GM04504 (cell line): Measurements from ENCODE around the gene TMEM126A.
A peak's percentile ranks its signal among the peaks of the same experiment; 100 is the strongest.
"Not testable (repeated sequence)": the region's sequence is repeated elsewhere in the genome, so short reads cannot be mapped to it uniquely, and the experiment has no call there.

ENCODE experiments used
- DNase-seq: peaks from one replicate; pipeline ENCODE4 v3.0.0-alpha.2; 2012; ENCODE audit warnings: low read depth

Gene TMEM126A

DNA sequence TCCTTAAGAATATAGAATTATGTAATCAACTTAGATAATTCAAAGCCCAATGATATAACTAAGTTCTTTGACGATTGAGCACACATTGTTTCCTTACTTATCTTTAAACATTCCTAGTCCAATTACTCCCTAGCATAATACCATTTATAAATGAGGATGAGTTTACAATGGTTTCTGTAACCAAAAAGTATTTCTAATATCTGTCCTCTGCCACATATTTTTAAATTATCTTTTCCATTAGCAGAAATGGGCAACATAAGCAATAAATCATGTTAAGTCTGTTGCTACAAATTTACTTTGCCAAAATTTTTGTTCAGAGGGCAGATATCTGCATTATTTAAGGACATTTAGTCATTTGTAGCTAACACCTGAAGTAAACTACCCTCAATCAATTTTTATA, 10.4 kb downstream of the TMEM126A start:
- DNase-seq, result no peak

DNA sequence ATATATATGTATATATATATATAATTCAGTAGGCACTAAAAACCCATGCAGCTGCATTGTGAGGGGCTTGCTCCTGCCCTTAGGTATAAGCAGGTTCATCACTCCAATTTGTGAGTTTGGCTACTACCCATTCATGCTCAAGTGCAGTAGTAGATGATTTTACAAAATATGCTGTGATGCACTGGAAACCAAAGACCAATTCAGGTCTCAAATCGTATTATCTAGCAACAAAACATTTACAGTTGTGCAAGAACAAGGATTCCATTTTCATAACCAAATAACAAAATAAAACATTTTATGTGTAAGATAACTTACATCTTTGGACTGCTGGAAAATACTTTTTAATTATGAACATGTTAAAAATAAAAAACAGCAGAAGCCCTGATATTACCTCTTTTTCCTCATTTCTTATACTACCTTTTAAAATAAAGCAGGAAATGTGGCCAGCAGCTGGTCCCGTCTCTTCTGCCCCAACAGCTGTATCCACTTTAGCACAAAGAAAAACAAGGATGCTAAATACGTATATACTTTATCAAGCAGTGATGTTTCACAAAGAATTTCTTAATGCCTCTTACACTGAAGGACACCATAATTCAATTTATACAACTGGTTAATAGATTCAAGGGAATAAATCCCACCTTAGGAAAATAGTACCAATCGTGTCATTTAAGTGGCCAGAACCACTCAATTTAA, 14.4 kb downstream of the TMEM126A start:
- DNase-seq, result no peak

DNA sequence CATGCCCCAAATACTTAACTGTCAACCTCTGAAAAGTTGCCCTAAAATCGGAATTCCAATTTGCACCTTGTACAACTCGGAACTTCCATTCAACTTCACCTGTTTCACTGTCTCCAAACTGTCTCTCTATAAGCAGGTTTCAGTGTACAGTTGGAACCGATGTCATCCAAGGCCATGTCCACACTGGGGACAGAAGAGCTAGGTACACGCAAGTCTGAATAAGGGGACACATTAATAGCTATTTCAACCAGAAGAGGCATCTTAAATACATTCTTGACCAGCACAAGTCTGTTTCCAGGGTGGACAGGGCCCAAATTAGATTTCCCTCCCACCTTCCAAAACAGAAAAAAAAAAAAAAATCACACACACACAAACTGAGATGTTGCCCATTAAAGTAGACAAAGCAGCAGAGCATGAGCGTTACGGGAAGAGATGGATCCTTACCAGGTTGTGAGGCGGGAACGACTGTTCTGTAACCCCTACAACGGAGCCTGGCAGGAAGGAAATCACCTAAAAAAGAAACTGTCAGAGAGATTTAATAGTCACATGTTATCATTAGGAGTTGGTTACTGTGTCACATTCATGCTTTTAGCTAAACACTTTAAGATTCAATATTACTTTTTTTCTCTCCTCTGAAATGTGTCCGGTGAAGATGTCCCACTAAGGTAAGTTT, 15.4 kb downstream of the TMEM126A start:
- DNase-seq, result no peak

DNA sequence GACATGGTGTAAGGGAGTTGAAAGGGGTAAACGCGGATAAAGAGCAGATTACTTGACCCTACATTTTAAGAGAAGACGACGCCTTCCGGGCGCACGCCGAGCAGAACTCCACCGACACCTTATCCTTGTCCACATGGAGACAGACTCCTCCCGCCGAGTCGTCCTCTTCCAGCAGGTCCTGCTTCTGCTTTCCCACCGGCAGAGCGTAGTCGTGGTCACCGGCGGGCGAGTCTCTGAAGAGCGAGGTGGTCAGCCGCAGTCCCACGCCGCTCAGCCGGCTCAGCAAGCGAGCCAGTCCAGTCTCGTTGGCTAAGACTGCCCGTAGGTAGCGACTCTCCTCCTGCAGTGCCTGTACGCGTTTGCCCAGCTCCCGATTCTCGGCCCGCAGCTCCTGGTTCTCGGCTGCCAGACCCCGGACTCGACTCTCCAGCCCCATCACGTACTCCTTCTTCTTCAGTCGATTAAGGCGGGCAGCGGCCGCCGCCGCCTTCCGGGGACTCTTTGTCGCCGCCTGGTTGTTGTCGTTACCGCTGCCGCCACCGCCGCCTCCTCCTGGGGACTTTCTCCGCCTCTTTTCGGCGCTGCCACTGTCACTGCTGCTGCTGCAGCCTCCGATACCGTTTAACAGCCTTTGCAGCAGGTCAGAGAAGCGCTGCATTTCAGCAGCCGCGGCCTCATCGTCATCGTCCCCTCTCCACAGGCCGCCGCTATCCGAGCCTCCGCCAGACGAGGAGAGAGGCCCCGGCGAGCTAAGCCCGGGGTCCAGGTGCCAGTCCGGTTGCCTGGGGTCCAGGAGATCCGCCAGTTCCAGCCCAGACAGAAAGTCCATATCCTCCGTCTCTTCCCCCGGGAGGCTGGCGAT, 16.2 kb downstream of the TMEM126A start:
- DNase-seq, result no peak

DNA sequence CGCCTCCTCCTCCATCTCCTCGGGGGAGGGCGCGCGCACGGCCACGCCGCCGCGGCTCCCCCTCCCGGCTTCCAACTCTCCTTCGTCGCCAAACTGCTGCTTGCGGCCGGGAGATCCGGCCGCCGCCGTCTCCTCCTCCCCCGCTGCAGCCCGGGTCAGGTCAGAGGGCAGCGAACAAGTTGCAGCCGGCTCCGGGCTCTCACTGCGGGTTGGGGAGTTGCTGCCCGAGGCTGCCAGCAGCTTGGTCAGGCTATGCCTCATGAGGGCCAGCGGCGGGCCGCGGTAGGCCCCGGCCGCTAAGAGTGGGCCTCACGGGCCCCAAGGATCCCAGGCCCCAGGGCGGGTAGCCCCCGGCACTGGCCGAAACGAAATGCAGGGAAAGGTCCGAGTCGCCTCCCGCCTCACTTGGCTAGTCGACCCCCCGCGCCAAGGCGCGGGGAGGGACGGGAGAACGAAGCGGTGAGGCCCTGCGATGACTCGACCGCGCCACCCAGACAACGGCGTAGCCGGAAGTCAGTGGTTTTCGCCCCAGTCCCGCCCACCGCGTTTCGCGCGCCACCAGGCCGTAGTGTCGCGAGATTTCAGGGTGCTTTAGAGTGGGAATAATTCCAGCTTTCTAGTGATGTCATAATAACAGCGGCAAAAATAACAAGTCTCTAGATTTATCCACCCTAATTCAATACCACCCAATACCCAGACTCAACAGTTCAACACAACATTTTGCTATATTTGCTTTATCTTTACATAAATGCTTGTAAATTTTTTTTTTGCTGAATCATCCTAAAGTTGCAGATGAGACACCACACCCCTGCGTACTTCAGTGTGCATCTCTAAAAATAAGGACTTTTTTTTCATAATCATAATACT, 17.1 kb downstream of the TMEM126A start, which contains the start of gene CREBZF:
Gene CREBZF, minus strand, starts transcription at position 515 of the 867 bp plus-strand sequence. Its CDS starts 254 bp downstream, at position 261.
- peak; percentile 86 for DNase-seq

DNA sequence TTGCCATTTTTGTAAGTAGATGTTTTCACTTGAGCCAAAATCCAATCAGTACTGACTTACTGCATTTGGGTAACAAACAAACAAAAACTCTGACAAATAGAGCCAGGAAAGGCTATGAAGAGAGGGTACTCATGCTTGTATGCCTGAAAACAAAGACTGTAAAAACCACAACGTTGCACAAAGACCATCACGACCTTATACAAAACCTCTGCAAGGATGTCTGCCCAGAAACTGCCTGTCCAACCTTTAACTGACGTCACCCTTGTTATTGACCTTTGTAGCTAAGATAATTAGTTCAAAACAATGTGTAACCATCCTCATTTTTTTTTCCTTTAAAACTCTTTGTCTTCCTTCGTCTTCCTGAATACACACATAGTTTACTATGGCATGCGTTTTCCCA, 18.0 kb downstream of the TMEM126A start:
- DNase-seq, result no peak

DNA sequence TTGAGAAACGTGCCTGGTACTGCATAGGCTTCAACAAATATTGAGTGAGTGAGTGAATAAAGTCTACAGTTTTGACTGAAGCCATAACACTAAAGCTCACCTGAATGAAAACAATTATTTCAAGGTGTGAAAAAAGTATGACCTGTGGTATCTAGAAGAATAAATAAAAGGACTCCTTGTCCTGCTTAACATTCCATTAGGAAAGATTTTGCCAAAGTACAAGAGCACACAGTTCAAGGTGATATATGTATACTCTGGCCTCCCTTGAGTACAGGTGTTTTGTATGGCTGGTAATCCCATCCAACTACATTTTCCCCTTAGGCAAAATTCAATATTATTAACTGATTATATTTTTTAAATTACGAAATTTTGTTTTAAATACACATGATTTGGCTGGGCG, 18.9 kb downstream of the TMEM126A start:
- no peak for DNase-seq

DNA sequence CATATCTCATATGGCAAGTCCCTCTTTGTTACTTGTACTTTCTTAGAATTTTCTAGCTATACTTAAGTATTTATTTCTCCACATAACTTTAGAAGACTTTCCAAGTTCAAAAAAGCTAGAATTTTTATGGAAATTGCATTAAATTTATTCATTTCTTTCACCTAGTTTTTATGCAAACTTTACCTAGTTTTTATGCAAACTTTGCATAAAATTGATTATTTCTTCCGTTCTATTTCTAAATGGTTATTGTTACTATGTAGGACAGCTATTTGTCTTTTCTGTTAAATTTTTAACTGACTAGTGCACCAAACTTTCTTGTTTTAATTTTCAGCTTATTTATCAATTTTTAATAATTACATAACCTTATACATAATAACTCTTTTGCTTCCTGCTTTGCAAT, 20.4 kb downstream of the TMEM126A start:
- no peak for DNase-seq

DNA sequence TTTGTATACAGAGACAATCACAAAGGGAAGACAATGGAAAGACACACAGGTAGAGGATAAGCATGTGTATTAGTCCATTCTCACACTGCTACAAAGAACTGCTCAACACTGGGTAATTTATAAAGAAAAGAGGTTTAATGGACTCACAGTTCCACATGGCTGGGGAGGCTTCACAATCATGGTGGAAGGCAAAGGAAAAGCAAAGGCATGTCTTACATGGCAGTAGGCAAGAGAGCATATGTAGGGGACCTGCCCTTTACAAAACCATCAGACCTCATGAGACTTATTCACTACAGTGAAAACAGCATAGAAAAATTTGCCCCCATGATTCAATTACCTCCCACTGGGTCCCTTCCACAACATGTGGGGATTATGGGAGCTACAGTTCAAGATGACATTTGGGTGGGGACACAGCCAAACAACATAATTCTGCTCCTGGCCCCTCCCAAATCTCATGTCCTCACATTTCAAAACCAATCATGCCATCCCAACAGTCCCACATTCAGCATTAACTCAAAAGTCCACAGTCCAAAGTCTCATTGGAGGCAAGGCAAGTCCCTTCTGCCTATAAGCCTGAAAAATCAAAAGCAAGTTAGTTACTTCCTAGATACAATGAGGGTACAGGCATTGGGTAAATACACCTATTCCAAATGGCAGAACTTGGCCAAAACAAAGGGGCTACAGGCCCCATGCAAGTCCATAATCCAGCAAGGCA, 23.3 kb downstream of the TMEM126A start:
- not testable (repeated sequence) for DNase-seq

DNA sequence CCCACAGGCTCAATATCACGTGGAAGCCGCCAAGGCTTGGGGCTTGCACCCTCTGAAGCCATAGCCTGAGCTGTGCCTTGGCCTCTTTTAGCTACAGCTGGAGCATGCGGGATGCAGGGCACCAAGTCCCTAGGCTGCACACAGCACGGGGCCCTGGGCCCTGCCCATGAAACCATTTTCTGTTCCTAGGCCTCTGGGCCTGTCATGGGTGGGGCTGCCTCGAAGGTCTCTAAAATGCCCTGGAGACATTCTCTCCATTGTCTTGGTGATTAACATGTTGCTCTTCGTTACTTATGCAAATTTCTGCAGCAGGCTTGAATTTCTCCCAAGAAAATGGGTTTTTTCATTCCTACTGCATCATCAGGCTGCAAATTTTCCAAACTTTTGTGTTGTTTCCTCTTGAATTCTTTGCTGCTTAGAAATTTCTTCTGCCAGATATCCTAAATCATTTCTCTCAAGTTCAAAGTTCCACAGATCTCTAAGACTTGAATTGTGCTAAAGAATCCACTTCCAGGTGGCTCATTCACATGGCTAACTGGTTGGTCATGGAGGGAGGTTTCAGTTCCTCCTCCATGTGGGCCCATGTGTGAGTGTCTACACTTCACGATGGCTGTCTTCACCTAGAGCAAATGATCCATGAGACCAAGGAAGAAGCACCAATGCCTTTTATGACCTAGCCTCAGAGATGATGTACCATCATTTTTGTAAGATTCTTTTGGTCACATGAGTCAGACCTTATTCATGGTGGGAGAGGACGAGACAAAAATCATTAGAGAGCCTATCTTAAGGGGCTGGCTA, 24.5 kb downstream of the TMEM126A start:
- DNase-seq, result no peak

DNA sequence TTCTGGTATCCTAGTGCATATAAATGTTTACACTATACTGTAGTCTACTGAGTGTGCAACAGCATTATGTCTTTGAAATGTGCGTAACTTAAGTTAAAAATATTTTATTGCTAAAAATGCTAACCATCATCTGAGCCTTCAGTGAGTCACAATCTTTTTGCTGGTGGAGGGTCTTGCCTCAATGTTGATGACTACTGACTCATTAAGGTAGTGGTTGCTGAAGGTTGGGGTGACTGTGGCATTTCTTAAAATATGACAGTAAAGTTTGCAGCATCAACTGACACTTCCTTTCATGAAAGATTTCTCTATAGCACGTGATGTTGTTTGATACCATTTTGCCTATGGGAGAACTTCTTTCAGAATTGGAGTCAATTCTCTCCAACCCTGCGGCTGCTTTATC, 25.6 kb downstream of the TMEM126A start:
- no peak for DNase-seq

DNA sequence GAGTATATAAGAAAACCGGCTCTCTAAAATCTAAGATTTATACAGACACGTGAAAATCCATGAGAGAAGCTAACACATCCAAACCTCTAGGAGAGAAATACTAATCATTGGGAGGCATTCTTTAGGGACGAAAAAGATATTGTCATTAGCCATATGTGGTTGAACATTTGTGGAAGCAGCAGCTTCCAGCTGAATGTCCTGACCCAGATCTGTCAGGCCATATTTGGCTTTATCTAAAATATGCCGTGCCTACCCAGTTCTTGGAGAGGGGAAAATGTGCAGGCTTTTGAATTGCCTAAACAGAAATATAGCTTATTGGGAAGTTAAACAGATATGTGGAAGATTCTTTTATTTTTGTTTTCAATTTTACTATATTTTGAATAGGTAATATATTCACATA, 31.8 kb downstream of the TMEM126A start:
- no peak for DNase-seq

DNA sequence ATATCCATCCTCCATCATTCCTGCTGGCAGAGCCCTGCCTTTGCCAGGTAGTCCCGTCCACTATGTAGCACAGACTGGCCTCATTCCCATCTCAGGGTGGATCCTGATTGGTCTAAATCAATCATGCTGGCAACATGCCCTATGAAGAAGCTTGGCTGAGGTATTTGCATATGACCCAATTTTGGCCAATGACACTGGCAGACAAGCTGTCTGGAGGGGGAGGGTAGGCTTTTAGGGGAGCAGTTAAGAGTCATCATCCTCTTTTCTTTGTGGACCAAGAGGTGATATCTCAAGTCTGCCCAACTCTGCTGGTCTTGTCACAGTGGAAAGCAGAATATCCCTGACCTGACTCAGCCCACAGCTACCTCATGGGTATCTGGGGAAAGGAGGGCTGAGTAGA, 33.1 kb downstream of the TMEM126A start:
- no peak for DNase-seq

DNA sequence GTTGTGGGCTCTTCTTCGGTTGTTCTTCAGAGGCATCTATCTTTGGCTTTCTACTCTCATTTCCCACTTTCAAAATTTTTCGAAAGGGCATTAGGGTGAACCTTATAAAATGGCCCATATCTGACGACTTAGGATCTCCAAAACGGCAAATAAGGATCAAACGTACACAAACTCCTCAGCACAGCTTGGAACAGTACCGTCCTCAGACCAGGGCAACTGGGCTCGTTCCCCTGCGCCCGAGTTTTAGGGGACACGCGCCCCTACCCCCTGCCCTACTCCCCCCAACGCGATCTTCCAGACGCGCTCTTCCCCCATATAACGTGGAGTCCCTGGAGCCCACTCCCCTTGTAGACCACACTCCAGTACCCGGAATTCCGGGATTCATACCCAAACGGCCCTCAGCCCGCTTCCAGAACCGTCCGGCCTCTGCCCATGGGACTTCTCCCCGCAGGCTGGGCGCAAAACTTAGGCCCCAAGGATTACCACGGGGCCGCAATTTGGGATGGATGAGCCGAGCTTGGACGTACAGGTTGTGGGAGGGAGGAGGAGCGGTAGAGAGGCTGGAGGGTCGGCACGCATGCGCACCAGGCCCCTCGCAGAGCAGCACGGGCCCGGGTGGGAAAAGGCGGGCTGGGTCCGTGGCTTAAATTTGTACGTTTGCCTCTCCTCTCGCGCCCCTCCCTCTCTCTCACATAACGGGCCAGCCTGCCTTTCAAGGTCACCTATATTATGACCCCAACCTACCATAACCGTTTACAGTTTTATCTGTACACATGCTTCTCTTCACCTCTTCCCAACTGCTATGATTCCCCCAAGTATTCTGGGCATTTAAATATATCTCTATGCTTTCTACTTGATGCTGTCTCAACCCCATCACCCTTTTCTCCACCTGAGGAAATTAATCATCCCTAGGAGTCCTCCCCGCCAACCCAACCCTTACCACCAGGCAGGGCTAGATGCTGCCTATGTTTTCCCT, 34.9 kb downstream of the TMEM126A start:
- DNase-seq, result no peak

DNA sequence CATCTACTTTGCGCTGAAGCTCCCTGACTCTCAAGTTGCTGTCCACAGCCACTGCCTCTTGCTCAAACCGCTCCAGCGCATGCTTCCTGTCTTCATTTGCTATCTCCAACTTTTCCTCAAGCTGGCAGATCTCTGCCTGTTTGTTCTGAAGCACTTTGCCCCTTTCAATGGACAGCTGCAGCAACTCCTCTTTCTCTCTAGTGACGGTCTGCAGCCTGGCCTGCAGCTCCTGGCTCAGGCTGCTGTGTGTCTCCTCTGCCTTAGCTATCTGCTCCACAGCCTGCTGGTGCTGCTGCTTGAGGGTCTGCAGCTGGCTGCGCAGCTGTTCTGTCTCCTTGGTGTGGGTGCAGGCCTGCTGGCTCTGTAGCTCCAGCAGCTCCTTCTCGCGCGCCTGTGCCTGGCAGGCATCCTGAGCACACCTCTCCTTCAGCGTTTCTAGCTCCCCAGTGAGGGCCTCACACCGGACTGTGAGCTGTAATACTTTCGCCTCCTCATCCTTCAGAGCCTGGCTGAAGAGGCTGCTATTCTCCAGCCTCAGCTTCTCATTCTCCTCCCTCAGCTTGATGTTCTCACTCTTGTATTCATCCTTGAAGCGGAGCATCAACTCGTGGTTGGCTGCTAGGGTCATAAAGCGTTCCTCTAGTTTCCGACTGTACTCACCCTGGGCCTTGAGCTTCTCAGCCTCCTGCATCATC, 37.5 kb downstream of the TMEM126A start:
- DNase-seq, result no peak

DNA sequence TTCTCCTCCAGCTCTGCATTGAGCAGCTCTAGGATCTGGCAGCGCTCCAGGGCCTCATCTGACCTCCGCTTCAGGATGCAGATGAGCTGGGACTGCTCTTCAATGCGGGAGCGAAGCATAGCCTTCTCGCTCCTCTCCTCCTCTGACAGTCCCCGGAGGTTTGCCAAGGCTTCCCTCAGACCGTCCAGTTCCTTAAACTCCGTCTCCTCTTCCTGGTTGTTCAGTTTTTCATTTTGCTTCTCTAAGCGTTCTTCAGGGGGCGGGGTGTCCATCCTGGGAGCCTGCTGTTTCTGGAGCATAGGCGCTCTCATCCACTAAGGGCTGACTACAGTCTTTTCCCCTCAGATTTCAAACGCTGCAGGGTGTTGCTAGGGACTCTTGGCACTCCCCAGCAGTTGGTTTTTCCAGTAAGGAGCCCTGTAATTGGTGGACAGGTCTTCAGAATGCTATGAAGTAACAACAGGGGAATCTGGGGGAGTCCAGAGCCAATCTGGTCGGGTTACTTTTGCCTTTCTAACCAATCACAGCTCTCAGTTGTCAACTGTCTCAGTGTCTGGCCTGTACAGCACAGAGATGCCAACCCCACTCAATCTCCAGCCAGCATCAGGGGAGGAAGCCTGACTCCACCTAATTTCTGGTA, 38.2 kb downstream of the TMEM126A start, which contains the start of gene CCDC89:
Gene CCDC89, minus strand, starts transcription at position 376 of the 640 bp plus-strand sequence. Its CDS starts 65 bp downstream, at position 311.
- peak; percentile 94 for DNase-seq

DNA sequence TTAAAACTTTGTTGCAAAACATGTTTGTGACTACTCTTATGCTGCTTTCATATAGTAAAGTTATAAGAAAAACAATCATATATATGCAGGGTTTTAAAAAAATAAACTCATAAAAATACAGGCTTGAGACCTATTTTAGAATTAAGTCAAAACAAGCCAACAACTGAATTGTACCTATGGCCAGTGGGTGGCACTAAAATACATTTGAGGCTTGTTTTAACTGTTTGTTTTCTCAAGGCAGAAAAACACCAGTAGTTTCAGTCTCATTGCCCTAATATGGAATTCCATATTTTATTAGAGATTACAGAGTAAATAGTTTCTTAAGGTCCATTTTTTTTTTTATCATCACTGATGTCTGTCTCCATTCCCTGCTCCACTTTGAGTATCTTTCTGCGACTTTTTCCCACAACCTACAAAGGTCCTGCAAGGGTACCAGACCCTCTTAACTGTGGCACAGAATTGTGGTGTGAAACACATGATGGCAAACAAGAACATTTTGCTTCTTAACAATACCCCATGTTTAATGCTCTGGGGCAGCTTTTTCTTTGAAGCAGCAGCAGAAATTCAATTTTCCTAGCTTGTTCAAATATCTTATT, 46.7 kb downstream of the TMEM126A start:
- no peak for DNase-seq
